Thoracic aorta (tissue), 2 donors: ENCODE results near the gene PABPN1L. TPM values are rescaled to one million over a fixed set of nuclear protein-coding genes. Genes with fewer than 3 reads are reported as not detected.

ENCODE experiments used
- ATAC-seq: fragments of 150-250 bp; one replicate; pipeline ENCODE4 v1.8.0; 2017; ENCODE audit warnings: low read depth; ENCODE audit not compliant: insufficient number of reproducible peaks, low FRiP score
- DNase-seq: peaks from one replicate; pipeline ENCODE4 v3.0.0-alpha.2; 2020; ENCODE audit warnings: low spot score
- H3K27ac ChIP-seq, 2 donors: fragments of 200-600 bp; sonication (generic); 1 replicate in 1 of 2; 2 replicates in 1 of 2; pipeline ENCODE4 v1.5.1; 2016; ENCODE audit warnings: mild to moderate bottlenecking in 2 of 2, moderate library complexity in 2 of 2
- H3K27me3 ChIP-seq: fragments of 200-600 bp; sonication (generic); replicated peaks from 2 replicates; pipeline ENCODE4 v1.6.0; 2016; ENCODE audit warnings: mild to moderate bottlenecking; ENCODE audit not compliant: insufficient read depth
- H3K36me3 ChIP-seq: fragments of 200-600 bp; sonication (generic); one replicate; pipeline ENCODE4 v1.5.1; 2016
- H3K4me1 ChIP-seq, 2 donors: fragments of 200-600 bp; sonication (generic); 1 replicate in 1 of 2; 2 replicates in 1 of 2; pipeline versions ENCODE4 v1.5.1 to v1.6.0; 2016; ENCODE audit warnings: low read depth in 2 of 2, mild to moderate bottlenecking in 1 of 2; ENCODE audit not compliant: control insufficient read depth in 1 of 2
- H3K4me3 ChIP-seq: fragments of 200-600 bp; sonication (generic); 2 replicates; pipeline ENCODE4 v1.5.1; 2016; ENCODE audit warnings: mild to moderate bottlenecking
- H3K9me3 ChIP-seq: fragments of 200-600 bp; sonication (generic); 2 replicates; pipeline ENCODE4 v1.5.1; 2016
- CTCF ChIP-seq: fragments of 200-600 bp; sonication (generic); IDR thresholded peaks from one replicate; pipeline ENCODE4 v1.5.1; 2019; ENCODE audit warnings: antibody characterized with exemption
- total RNA-seq, 2 donors: library from RNA; depleted of rRNA; stranded (reverse); fragments of >200 nt; gene quantifications; one replicate each; pipeline versions ENCODE4 v1.1.0 to v1.2.3, GENCODE V29; 2016

PABPN1L gene
- total RNA-seq, 2 donors from 2014 or later, result not detected

GRCh38 chr16:88869673-88869980, 3.2 kb upstream of the PABPN1L start:
- no peaks in the 10 kb centered on the region for H3K36me3 ChIP-seq
- H3K4me3 ChIP-seq, result no peak overlapping the region
- no peaks in the 10 kb centered on the region for H3K9me3 ChIP-seq
- no peak for DNase-seq
- no peak overlapping the region for H3K27ac ChIP-seq
- no peak for ATAC-seq
- TF ChIP-seq CTCF, result no peak
- no peaks in the 10 kb centered on the region for H3K4me1 ChIP-seq
- H3K27me3 ChIP-seq, result no peaks in the 10 kb centered on the region

GRCh38 chr16:88868974-88869672, 2.7 kb upstream of the PABPN1L start:
- ATAC-seq (no peak), DNase-seq (no peak)
- H3K27ac ChIP-seq, result no peak overlapping the region
- no peaks in the 10 kb centered on the region for H3K9me3 ChIP-seq
- no peaks in the 10 kb centered on the region for H3K4me1 ChIP-seq
- H3K36me3 ChIP-seq, result no peaks in the 10 kb centered on the region
- H3K27me3 ChIP-seq, result no peaks in the 10 kb centered on the region
- no peak for TF ChIP-seq CTCF
- no peak overlapping the region for H3K4me3 ChIP-seq

DNA sequence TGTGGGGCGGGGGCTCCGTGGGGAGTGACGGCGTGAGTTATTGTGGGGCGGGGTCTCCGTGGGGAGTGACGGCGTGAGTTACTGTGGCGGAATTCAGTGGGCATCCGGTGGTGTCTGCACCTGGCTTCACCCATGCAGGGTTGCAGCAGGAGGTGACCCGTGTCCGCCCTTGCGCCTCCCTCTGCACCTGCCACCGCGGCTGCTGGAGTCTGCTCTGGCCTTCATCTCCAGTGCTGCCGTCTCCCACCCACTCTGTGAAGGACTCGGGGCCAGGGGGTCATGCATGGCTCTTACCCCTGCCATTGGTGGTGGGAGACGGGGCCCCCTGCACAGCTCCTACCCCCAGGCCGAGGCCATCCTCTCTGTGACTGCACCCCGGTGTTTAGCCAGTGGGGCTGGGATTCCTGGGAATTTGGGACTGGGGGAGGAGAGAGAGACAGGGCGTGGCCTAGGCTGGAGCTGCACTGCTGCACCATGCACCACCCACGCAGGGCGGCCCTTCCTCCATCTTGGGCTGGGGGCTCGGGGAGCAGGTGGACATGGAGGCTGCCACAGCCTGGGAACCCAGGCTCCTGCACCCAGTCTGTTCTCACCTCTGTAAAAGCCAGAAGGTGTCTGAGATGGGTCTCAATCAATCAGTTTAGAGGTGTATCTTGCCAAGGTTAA, 1.3 kb upstream of the PABPN1L start:
- Histone ChIP-seq H3K4me1 (no peaks in the 10 kb centered on the region), H3K27ac (no peak overlapping the region), H3K27me3 (no peaks in the 10 kb centered on the region), H3K9me3 (no peaks in the 10 kb centered on the region), H3K36me3 (peaks cover 4% of the 10 kb centered on the region), H3K4me3 (no peak overlapping the region)
- DNase-seq (no peak), ATAC-seq (no peak)
- no peak for TF ChIP-seq CTCF

GRCh38 chr16:88865742-88866141, 718 bp downstream of the PABPN1L start:
- H3K4me1 ChIP-seq, result no peaks in the 10 kb centered on the region
- DNase-seq, result no peak
- H3K4me3 ChIP-seq, result no peak overlapping the region
- no peak for TF ChIP-seq CTCF
- no peak overlapping the region for H3K27ac ChIP-seq
- no peaks in the 10 kb centered on the region for H3K27me3 ChIP-seq
- no peak for ATAC-seq
- H3K36me3 ChIP-seq, result peaks cover 14% of the 10 kb centered on the region
- no peaks in the 10 kb centered on the region for H3K9me3 ChIP-seq

GRCh38 chr16:88865310-88865709, 1.1 kb downstream of the PABPN1L start:
- no peaks in the 10 kb centered on the region for H3K4me1 ChIP-seq
- peaks cover 18% of the 10 kb centered on the region for H3K36me3 ChIP-seq
- no peak overlapping the region for H3K27ac ChIP-seq
- no peak for TF ChIP-seq CTCF
- H3K9me3 ChIP-seq, result no peaks in the 10 kb centered on the region
- no peak for ATAC-seq
- DNase-seq, result no peak
- no peaks in the 10 kb centered on the region for H3K27me3 ChIP-seq
- H3K4me3 ChIP-seq, result no peak overlapping the region
